Activated CD8-positive, alpha-beta T cell treated with anti-CD3 and anti-CD28 coated beads, Interleukin-2, amount 10 ng/mL, durations not matched to agents 7 days and 5 days (primary cell): ENCODE data around the gene TMEM235. TPM values are rescaled to one million over a fixed set of nuclear protein-coding genes. Genes with fewer than 3 reads are reported as not detected.

Experiments used
- ATAC-seq: fragments of 150-1000 bp; cut with Tn5 transposase; one replicate; pipeline ENCODE4 v1.10.0; 2021; ENCODE audit warnings: moderate library complexity
- CTCF ChIA-PET: fragments of 350-600 bp; sonication (Branson Sonifier 250); formaldehyde crosslinking; loops from one replicate; lab custom pipeline; 2021; ENCODE audit warnings: antibody characterized with exemption; lab: Charles Lee
- POLR2A ChIA-PET: fragments of 350-600 bp; sonication (Branson Sonifier 250); formaldehyde crosslinking; loops from one replicate; lab custom pipeline; 2021; ENCODE audit warnings: antibody characterized with exemption; lab: Charles Lee
- DNase-seq: peaks from one replicate; pipeline ENCODE4 v3.0.0-alpha.2; 2020
- H3K27ac Mint-ChIP-seq: one replicate; pipeline ENCODE4 v1.8.0; 2021; ENCODE audit warnings: mild to moderate bottlenecking, mixed read lengths
- H3K27me3 Mint-ChIP-seq: one replicate; pipeline ENCODE4 v1.8.0; 2021; ENCODE audit warnings: low read depth, mixed read lengths
- H3K36me3 Mint-ChIP-seq: one replicate; pipeline ENCODE4 v1.8.0; 2021; ENCODE audit warnings: low read depth, mixed read lengths
- H3K4me1 Mint-ChIP-seq: one replicate; pipeline ENCODE4 v1.8.0; 2021; ENCODE audit warnings: low read depth, mixed read lengths
- H3K4me3 Mint-ChIP-seq: one replicate; pipeline ENCODE4 v1.8.0; 2021; ENCODE audit warnings: mild to moderate bottlenecking, mixed read lengths
- H3K9me3 Mint-ChIP-seq: one replicate; pipeline ENCODE4 v1.8.0; 2022; ENCODE audit warnings: mixed read lengths; ENCODE audit not compliant: insufficient read depth
- total RNA-seq, 2 experiments: library from RNA; stranded (reverse); gene quantifications; one replicate each; pipeline ENCODE4 v1.2.3, GENCODE V29; 2021

The TMEM235 gene
- total RNA-seq, result not detected

- Mint-ChIP-seq H3K27ac (no peak within 1 kb of the TSS), H3K27me3 (peaks cover 31% of the 10 kb centered on the region), H3K4me3 (no peak within 1 kb of the TSS), H3K9me3 (no peaks in the 10 kb centered on the region), H3K4me1 (peaks cover 5% of the 10 kb centered on the region), H3K36me3 (no peaks in the 10 kb centered on the region)
- DNase-seq (no peak), ATAC-seq (no peak)
- ChIA-PET CTCF (no interaction called here), POLR2A (no interaction called here)
These were observed at the start of gene TMEM235 for GRCh38 chr17:78230996-78231935. Gene TMEM235, plus strand, starts transcription at chr17:78231631. Its CDS starts 393 bp downstream, at chr17:78232024.

GRCh38 chr17:78182504-78182903 is 48.9 kb upstream of the TMEM235 start:
- Mint-ChIP-seq H3K4me1 (peaks cover 55% of the 10 kb centered on the region), H3K36me3 (peaks cover 52% of the 10 kb centered on the region), H3K27ac (no peak overlapping the region), H3K27me3 (no peaks in the 10 kb centered on the region), H3K9me3 (no peaks in the 10 kb centered on the region), H3K4me3 (no peak overlapping the region)
- CTCF ChIA-PET, result interaction anchor here (1.0 to 3.0 kb wide), 4 partner anchors 8 to 98 kb away, joined by 3 to 11 read pairs (median 4); no protein-coding TSS in a partner anchor
- DNase-seq, result no peak
- no peak for ATAC-seq
- POLR2A ChIA-PET, result interaction anchor here (1.2 kb wide), 1 partner anchor 53 kb away, joined by 3 read pairs; the partner anchor contains the start of gene TMC8

GRCh38 chr17:78183916-78184315 is 47.5 kb upstream of the TMEM235 start:
- no peak overlapping the region for H3K27ac Mint-ChIP-seq
- H3K9me3 Mint-ChIP-seq, result no peaks in the 10 kb centered on the region
- ChIA-PET POLR2A (interaction anchor here (1.1 kb wide), 2 partner anchors 19 to 31 kb away, joined by 3 to 4 read pairs; no protein-coding TSS in a partner anchor), CTCF (interaction anchor here (1.9 to 3.5 kb wide), 3 partner anchors 8 to 99 kb away, joined by 6 to 27 read pairs (median 11); no protein-coding TSS in a partner anchor)
- DNase-seq, result no peak
- H3K27me3 Mint-ChIP-seq, result no peaks in the 10 kb centered on the region
- ATAC-seq, result no peak
- peaks cover 47% of the 10 kb centered on the region for H3K36me3 Mint-ChIP-seq
- no peak overlapping the region for H3K4me3 Mint-ChIP-seq
- peaks cover 56% of the 10 kb centered on the region for H3K4me1 Mint-ChIP-seq

- H3K9me3 Mint-ChIP-seq, result no peaks in the 10 kb centered on the region
- no peaks in the 10 kb centered on the region for H3K27me3 Mint-ChIP-seq
- no peak overlapping the region for H3K27ac Mint-ChIP-seq
- H3K4me1 Mint-ChIP-seq, result peaks cover 55% of the 10 kb centered on the region
- DNase-seq (no peak), ATAC-seq (no peak)
- H3K36me3 Mint-ChIP-seq, result peaks cover 43% of the 10 kb centered on the region
- no peak overlapping the region for H3K4me3 Mint-ChIP-seq
- POLR2A ChIA-PET, result interaction anchor here (0.6 to 1.1 kb wide), 3 partner anchors 20 to 70 kb away, joined by 3 to 4 read pairs (median 3); no protein-coding TSS in a partner anchor
- CTCF ChIA-PET, result interaction anchor here (1.9 to 3.5 kb wide), 3 partner anchors 9 to 100 kb away, joined by 6 to 27 read pairs (median 11); no protein-coding TSS in a partner anchor
These were observed 47.1 kb upstream of the TMEM235 start for GRCh38 chr17:78184351-78184750.

GRCh38 chr17:78184868-78185267 is 46.6 kb upstream of the TMEM235 start:
- Mint-ChIP-seq H3K36me3 (peaks cover 39% of the 10 kb centered on the region), H3K27me3 (no peaks in the 10 kb centered on the region), H3K9me3 (no peaks in the 10 kb centered on the region), H3K4me1 (peaks cover 55% of the 10 kb centered on the region), H3K4me3 (peak overlapping the region; percentile 80), H3K27ac (peak overlapping the region; percentile 10)
- ATAC-seq, result no peak
- no peak for DNase-seq
- ChIA-PET POLR2A (interaction anchor here (0.6 to 1.1 kb wide), 3 partner anchors 20 to 70 kb away, joined by 3 to 4 read pairs (median 3); no protein-coding TSS in a partner anchor), CTCF (interaction anchor here (3.5 kb wide), 1 partner anchor 9 kb away, joined by 27 read pairs; no protein-coding TSS in a partner anchor)

GRCh38 chr17:78185981-78186691 is 45.3 kb upstream of the TMEM235 start:
- no peaks in the 10 kb centered on the region for H3K27me3 Mint-ChIP-seq
- H3K9me3 Mint-ChIP-seq, result no peaks in the 10 kb centered on the region
- H3K4me3 Mint-ChIP-seq, result peak overlapping the region; percentile 80
- CTCF ChIA-PET, result interaction anchor here (0.7 to 3.5 kb wide), 11 partner anchors 11 to 167 kb away, joined by 3 to 27 read pairs (median 3); no protein-coding TSS in a partner anchor
- peaks cover 34% of the 10 kb centered on the region for H3K36me3 Mint-ChIP-seq
- H3K4me1 Mint-ChIP-seq, result peaks cover 49% of the 10 kb centered on the region
- POLR2A ChIA-PET, result interaction anchor here (0.6 to 1.5 kb wide), 9 partner anchors 10 to 76 kb away, joined by 3 to 5 read pairs (median 4); partner anchors contain the start of genes BIRC5 and TMC8
- peak; percentile 2 for ATAC-seq
- peak; percentile 37 for DNase-seq
- peak overlapping the region; percentile 70 for H3K27ac Mint-ChIP-seq

GRCh38 chr17:78186692-78187595 is 44.5 kb upstream of the TMEM235 start, which contains the start of the genes AFMID and TK1:
Gene AFMID, plus strand, starts transcription at chr17:78187362. Its CDS starts 9 bp downstream, at chr17:78187371.
Gene TK1, minus strand, starts transcription at chr17:78187052. Its CDS starts 58 bp downstream, at chr17:78186994.
- ATAC-seq (peak; percentile 96), DNase-seq (peak; percentile 95)
- H3K9me3 Mint-ChIP-seq, result no peaks in the 10 kb centered on the region
- peak within 1 kb of the TSS; percentile 70 for H3K27ac Mint-ChIP-seq
- peaks cover 45% of the 10 kb centered on the region for H3K4me1 Mint-ChIP-seq
- CTCF ChIA-PET, result interaction anchor here (0.7 to 3.5 kb wide), 9 partner anchors 11 to 168 kb away, joined by 3 to 27 read pairs (median 3); no protein-coding TSS in a partner anchor
- POLR2A ChIA-PET, result interaction anchor here (0.6 to 1.5 kb wide), 8 partner anchors 10 to 76 kb away, joined by 3 to 5 read pairs (median 4); partner anchors contain the start of genes BIRC5 and TMC8
- peaks cover 31% of the 10 kb centered on the region for H3K36me3 Mint-ChIP-seq
- H3K27me3 Mint-ChIP-seq, result no peaks in the 10 kb centered on the region
- H3K4me3 Mint-ChIP-seq, result peak within 1 kb of the TSS; percentile 80

GRCh38 chr17:78196716-78197115 is 34.7 kb upstream of the TMEM235 start:
- H3K9me3 Mint-ChIP-seq, result no peaks in the 10 kb centered on the region
- no peak for DNase-seq
- H3K4me1 Mint-ChIP-seq, result peaks cover 4% of the 10 kb centered on the region
- ChIA-PET POLR2A (interaction anchor here (0.9 kb wide), 1 partner anchor 23 kb away, joined by 3 read pairs; no protein-coding TSS in a partner anchor), CTCF (interaction anchor here (0.8 to 1.9 kb wide), 2 partner anchors 17 to 53 kb away, joined by 3 read pairs; partner anchors contain the start of gene BIRC5)
- no peak overlapping the region for H3K27ac Mint-ChIP-seq
- H3K27me3 Mint-ChIP-seq, result no peaks in the 10 kb centered on the region
- no peak overlapping the region for H3K4me3 Mint-ChIP-seq
- ATAC-seq, result no peak
- peaks cover 18% of the 10 kb centered on the region for H3K36me3 Mint-ChIP-seq

GRCh38 chr17:78197147-78197832 is 34.1 kb upstream of the TMEM235 start:
- CTCF ChIA-PET, result interaction anchor here (0.8 to 1.9 kb wide), 3 partner anchors 17 to 53 kb away, joined by 3 read pairs; partner anchors contain the start of gene BIRC5
- Mint-ChIP-seq H3K27ac (no peak overlapping the region), H3K9me3 (no peaks in the 10 kb centered on the region), H3K4me3 (no peak overlapping the region), H3K36me3 (peaks cover 18% of the 10 kb centered on the region), H3K4me1 (peaks cover 4% of the 10 kb centered on the region), H3K27me3 (no peaks in the 10 kb centered on the region)
- DNase-seq (no peak), ATAC-seq (no peak)
- POLR2A ChIA-PET, result interaction anchor here (0.9 kb wide), 1 partner anchor 23 kb away, joined by 3 read pairs; no protein-coding TSS in a partner anchor
